H9 (cell line): ENCODE data around the gene NPC1L1. TPM values are rescaled to one million over a fixed set of nuclear protein-coding genes. Genes with fewer than 3 reads are reported as not detected.

Experiments used
- DNase-seq: peaks from one replicate; pipeline ENCODE4 v3.0.0-alpha.2; 2017
- H2AFZ ChIP-seq: one replicate; pipeline ENCODE4 v1.6.1; 2013; ENCODE audit warnings: mild to moderate bottlenecking, low read length, control low read depth, moderate library complexity
- H2AK5ac ChIP-seq: 2 replicates; pipeline ENCODE4 v1.6.1; 2013; ENCODE audit warnings: low read length, control low read depth, mixed read lengths; ENCODE audit not compliant: insufficient read length
- H2BK120ac ChIP-seq: one replicate; pipeline ENCODE4 v1.6.1; 2013; ENCODE audit warnings: low read depth, mild to moderate bottlenecking, low read length, control low read depth, inconsistent platforms; ENCODE audit not compliant: poor library complexity, severe bottlenecking
- H2BK12ac ChIP-seq: 2 replicates; pipeline ENCODE4 v1.6.1; 2013; ENCODE audit warnings: low read length, control low read depth, mixed read lengths, low read depth; ENCODE audit not compliant: insufficient read length
- H2BK15ac ChIP-seq: 2 replicates; pipeline ENCODE4 v1.6.1; 2013; ENCODE audit warnings: low read depth, low read length, control low read depth
- H2BK20ac ChIP-seq: one replicate; pipeline ENCODE4 v1.6.1; 2013; ENCODE audit warnings: low read depth, mild to moderate bottlenecking, low read length, control low read depth, inconsistent platforms; ENCODE audit not compliant: poor library complexity, severe bottlenecking
- H2BK5ac ChIP-seq: 2 replicates; pipeline ENCODE4 v1.6.1; 2013; ENCODE audit warnings: low read length, control low read depth, mixed read lengths; ENCODE audit not compliant: insufficient read length
- H3K14ac ChIP-seq: 2 replicates; pipeline ENCODE4 v1.6.1; 2013; ENCODE audit warnings: low read length, control low read depth; ENCODE audit not compliant: insufficient read depth
- H3K18ac ChIP-seq: 2 replicates; pipeline ENCODE4 v1.6.1; 2013; ENCODE audit warnings: low read depth, mild to moderate bottlenecking, mixed read lengths, low read length, control low read depth; ENCODE audit not compliant: insufficient read length
- H3K23ac ChIP-seq: 2 replicates; pipeline ENCODE4 v1.6.1; 2013; ENCODE audit warnings: low read length, control low read depth, mixed read lengths, low read depth; ENCODE audit not compliant: insufficient read length
- H3K23me2 ChIP-seq: 2 replicates; pipeline ENCODE4 v1.6.1; 2013; ENCODE audit warnings: low read depth, mild to moderate bottlenecking, mixed read lengths, low read length, control low read depth; ENCODE audit not compliant: insufficient read length, poor library complexity, severe bottlenecking
- H3K27ac ChIP-seq: 2 replicates; pipeline ENCODE4 v1.5.1; 2013; ENCODE audit warnings: low read length, control low read depth, mixed read lengths, low read depth; ENCODE audit not compliant: insufficient read length
- H3K27me3 ChIP-seq: 2 replicates; pipeline ENCODE4 v1.6.1; 2013; ENCODE audit warnings: low read length, control low read depth, inconsistent platforms; ENCODE audit not compliant: insufficient read depth
- H3K4ac ChIP-seq: 2 replicates; pipeline ENCODE4 v1.6.1; 2013; ENCODE audit warnings: low read depth, mild to moderate bottlenecking, control low read depth, inconsistent platforms, low read length, moderate library complexity
- H3K4me1 ChIP-seq: 2 replicates; pipeline ENCODE4 v1.6.1; 2013; ENCODE audit warnings: low read length, control low read depth, inconsistent platforms; ENCODE audit not compliant: insufficient read depth
- H3K4me2 ChIP-seq: 2 replicates; pipeline ENCODE4 v1.6.1; 2013; ENCODE audit warnings: low read length, control low read depth, mixed read lengths; ENCODE audit not compliant: insufficient read length, insufficient read depth
- H3K56ac ChIP-seq: 2 replicates; pipeline ENCODE4 v1.6.1; 2013; ENCODE audit warnings: low read depth, mild to moderate bottlenecking, mixed read lengths, low read length, control low read depth; ENCODE audit not compliant: insufficient read length
- H3K79me1 ChIP-seq: 2 replicates; pipeline ENCODE4 v1.6.1; 2013; ENCODE audit warnings: low read depth, mild to moderate bottlenecking, moderate library complexity, low read length, control low read depth, inconsistent platforms; ENCODE audit not compliant: insufficient read depth, poor library complexity, severe bottlenecking
- H3K79me2 ChIP-seq: 2 replicates; pipeline ENCODE4 v1.6.1; 2013; ENCODE audit warnings: low read length, control low read depth, inconsistent platforms; ENCODE audit not compliant: insufficient read depth
- H3K9ac ChIP-seq: 2 replicates; pipeline ENCODE4 v1.6.1; 2013; ENCODE audit warnings: low read length, control low read depth, mixed read lengths; ENCODE audit not compliant: insufficient read length; ENCODE audit errors: extremely low read depth
- H3K9me3 ChIP-seq: one replicate; pipeline ENCODE4 v1.6.1; 2013; ENCODE audit warnings: low read depth, low read length, inconsistent platforms; ENCODE audit not compliant: control insufficient read depth
- H3T11ph ChIP-seq: one replicate; pipeline ENCODE4 v1.6.1; 2013; ENCODE audit warnings: mild to moderate bottlenecking, low read length, control low read depth, inconsistent platforms
- H4K20me1 ChIP-seq: one replicate; pipeline ENCODE4 v1.6.1; 2013; ENCODE audit not compliant: control insufficient read depth, insufficient read length, insufficient read depth
- H4K5ac ChIP-seq: 2 replicates; pipeline ENCODE4 v1.6.1; 2013; ENCODE audit warnings: low read depth, mild to moderate bottlenecking, mixed read lengths, low read length, control low read depth; ENCODE audit not compliant: insufficient read length
- H4K8ac ChIP-seq: replicated peaks from 2 replicates; pipeline ENCODE4 v1.6.1; 2013; ENCODE audit warnings: low read length, control low read depth, mixed read lengths, low read depth; ENCODE audit not compliant: insufficient read length
- H4K91ac ChIP-seq: 2 replicates; pipeline ENCODE4 v1.6.1; 2013; ENCODE audit warnings: low read depth, mild to moderate bottlenecking, moderate library complexity, mixed read lengths, low read length, control low read depth; ENCODE audit not compliant: insufficient read length
- H3K27ac Mint-ChIP-seq, 3 experiments: 2 replicates in 2 of 3; 3 replicates in 1 of 3; pipeline ENCODE4 v1.8.0; 2020 to 2021; ENCODE audit warnings: mixed read lengths in 3 of 3, mild to moderate bottlenecking in 1 of 3, moderate library complexity in 1 of 3
- H3K27me3 Mint-ChIP-seq: 2 replicates; pipeline ENCODE4 v1.8.0; 2021; ENCODE audit warnings: low read depth, mild to moderate bottlenecking, moderate library complexity, mixed read lengths
- H3K36me3 Mint-ChIP-seq, 3 experiments: 2 replicates in 2 of 3; 3 replicates in 1 of 3; pipeline ENCODE4 v1.8.0; 2020 to 2021; ENCODE audit warnings: low read depth in 3 of 3, mixed read lengths in 3 of 3; ENCODE audit not compliant: insufficient read depth in 1 of 3
- H3K4me1 Mint-ChIP-seq, 2 experiments: 2 replicates each; pipeline ENCODE4 v1.8.0; 2020; ENCODE audit warnings: mixed read lengths in 2 of 2
- H3K4me3 Mint-ChIP-seq, 2 experiments: 2 replicates in 1 of 2; 3 replicates in 1 of 2; pipeline ENCODE4 v1.8.0; 2020 to 2021; ENCODE audit warnings: mild to moderate bottlenecking in 2 of 2, mixed read lengths in 2 of 2, moderate library complexity in 1 of 2
- H3K9me3 Mint-ChIP-seq, 2 experiments: 2 replicates in 1 of 2; 3 replicates in 1 of 2; pipeline ENCODE4 v1.8.0; 2020; ENCODE audit warnings: mild to moderate bottlenecking in 2 of 2, mixed read lengths in 2 of 2, moderate library complexity in 1 of 2
- CTCF ChIP-seq: fragments of 200-600 bp; sonication (generic); conservative IDR thresholded peaks from 3 replicates; pipeline ENCODE4 v1.8.0; 2021; ENCODE audit warnings: antibody characterized with exemption, mild to moderate bottlenecking
- WGBS: extraction: QIAGEN DNeasy Blood & Tissue Kit; methylation state at CpG from one replicate; pipeline ENCODE4 v1.1.7; 2013; ENCODE audit warnings: missing lambda C conversion rate, low lambda C conversion rate, mixed read lengths; ENCODE audit not compliant: insufficient read length; ENCODE audit errors: extremely low coverage; 5-methylcytosine and 5-hydroxymethylcytosine counted together
- total RNA-seq: library from RNA; stranded (reverse); gene quantifications from 2 replicates; pipeline ENCODE4 v1.2.1, GENCODE V29; 2021

The NPC1L1 gene
- total RNA-seq, 1 experiment from 2014 or later: 0.11 TPM

GRCh38 chr7:44533301-44534055 is 7.7 kb downstream of the NPC1L1 start:
- Histone ChIP-seq H2AFZ (no peak overlapping the region), H3K4me2 (no peak overlapping the region), H3K56ac (no peak overlapping the region), H2BK120ac (no peak overlapping the region), H3K9me3 (no peaks in the 10 kb centered on the region), H4K91ac (no peak overlapping the region), H2BK15ac (no peak overlapping the region), H3T11ph (no peak overlapping the region), H2AK5ac (no peak overlapping the region), H3K79me2 (no peaks in the 10 kb centered on the region), H3K27me3 (no peaks in the 10 kb centered on the region), H3K4ac (no peak overlapping the region), H3K27ac (no peak overlapping the region), H3K79me1 (no peaks in the 10 kb centered on the region), H3K4me1 (no peaks in the 10 kb centered on the region), H2BK12ac (no peak overlapping the region), H3K14ac (no peak overlapping the region), H3K18ac (no peak overlapping the region), H4K5ac (no peak overlapping the region), H2BK5ac (no peak overlapping the region), H4K20me1 (no peaks in the 10 kb centered on the region), H4K8ac (no peak overlapping the region), H3K23me2 (no peaks in the 10 kb centered on the region), H3K23ac (no peak overlapping the region), H3K9ac (no peak overlapping the region), H2BK20ac (no peak overlapping the region)
- no peaks in the 10 kb centered on the region; a peak in 1 of 7 replicates for H3K36me3 Mint-ChIP-seq
- no peak overlapping the region for H3K4me3 Mint-ChIP-seq
- peaks cover 0 to 2% of the 10 kb centered on the region in 2 experiments; a peak in 2 of 5 replicates for H3K9me3 Mint-ChIP-seq
- no peak for TF ChIP-seq CTCF
- H3K27ac Mint-ChIP-seq: no peak overlapping the region
- no peak for DNase-seq
- H3K27me3 Mint-ChIP-seq: no peaks in the 10 kb centered on the region; the same call in 1 of the 2 replicates
- H3K4me1 Mint-ChIP-seq: peaks cover 0 to 4% of the 10 kb centered on the region in 2 experiments; a peak in 1 of 4 replicates
- WGBS: no CpG with 5 or more reads among the region's 8 CpGs
